MCF 10A (cell line): ENCODE measurements around the gene KAZN. TPM values are rescaled to one million over a fixed set of nuclear protein-coding genes. Genes with fewer than 3 reads are reported as not detected.

Source experiments
- BruUV-seq: library from RNA; stranded (reverse); fragments of 400-500 nt; replicated peaks from 2 replicates; lab custom pipeline; 2021; lab: Mats Ljungman, UMichigan
- CTCF ChIA-PET: fragments of 300-600 bp; sonication (Branson Sonifier 250); formaldehyde crosslinking; extraction: SDS; loops from one replicate; lab custom pipeline; 2021; ENCODE audit warnings: antibody characterized with exemption, inconsistent platforms; lab: Yijun Ruan, JAX
- POLR2A ChIA-PET: fragments of 300-600, 350-650 bp; sonication (Branson Sonifier 250); formaldehyde crosslinking; extraction: SDS; loops from one replicate; lab custom pipeline; 2020; ENCODE audit warnings: antibody characterized with exemption, inconsistent platforms; lab: Yijun Ruan, JAX
- DNase-seq: peaks from one replicate; pipeline ENCODE4 v3.0.0-alpha.2; 2018; ENCODE audit not compliant: unreplicated experiment
- H3K27ac Mint-ChIP-seq: one replicate; pipeline ENCODE4 v1.8.0; 2022; ENCODE audit warnings: mild to moderate bottlenecking, low read depth, mixed read lengths; ENCODE audit not compliant: unreplicated experiment
- H3K27me3 Mint-ChIP-seq: one replicate; pipeline ENCODE4 v1.8.0; 2022; ENCODE audit warnings: mixed read lengths; ENCODE audit not compliant: insufficient read depth, unreplicated experiment
- H3K36me3 Mint-ChIP-seq: one replicate; pipeline ENCODE4 v1.8.0; 2022; ENCODE audit warnings: mild to moderate bottlenecking, moderate library complexity, mixed read lengths; ENCODE audit not compliant: insufficient read depth, unreplicated experiment
- H3K4me1 Mint-ChIP-seq: one replicate; pipeline ENCODE4 v1.8.0; 2022; ENCODE audit warnings: mixed read lengths; ENCODE audit not compliant: insufficient read depth, unreplicated experiment
- H3K4me3 Mint-ChIP-seq: one replicate; pipeline ENCODE4 v1.8.0; 2022; ENCODE audit warnings: mild to moderate bottlenecking, moderate library complexity, mixed read lengths; ENCODE audit not compliant: unreplicated experiment
- H3K9me3 Mint-ChIP-seq: one replicate; pipeline ENCODE4 v1.8.0; 2022; ENCODE audit warnings: mixed read lengths; ENCODE audit not compliant: unreplicated experiment
- intact Hi-C: fragments of 100-400 bp; cut with micrococcal nuclease; formaldehyde crosslinking; loops from 2 replicates; pipeline ENCODE4 v1.14.1; 2022
- total RNA-seq: library from RNA; stranded (reverse); gene quantifications from 2 replicates; pipeline ENCODE4 v1.2.3, GENCODE V29; 2022
- TF ChIP-seq, protein P1 (sequence below): fragments of 200-600 bp; IDR thresholded peaks from one replicate; pipeline ENCODE4 v1.8.0; 2022; ENCODE audit warnings: antibody characterized with exemption, mild to moderate bottlenecking; ENCODE audit not compliant: unreplicated experiment

Gene KAZN
- total RNA-seq, 1 experiment from 2014 or later = 3.3 TPM

DNA sequence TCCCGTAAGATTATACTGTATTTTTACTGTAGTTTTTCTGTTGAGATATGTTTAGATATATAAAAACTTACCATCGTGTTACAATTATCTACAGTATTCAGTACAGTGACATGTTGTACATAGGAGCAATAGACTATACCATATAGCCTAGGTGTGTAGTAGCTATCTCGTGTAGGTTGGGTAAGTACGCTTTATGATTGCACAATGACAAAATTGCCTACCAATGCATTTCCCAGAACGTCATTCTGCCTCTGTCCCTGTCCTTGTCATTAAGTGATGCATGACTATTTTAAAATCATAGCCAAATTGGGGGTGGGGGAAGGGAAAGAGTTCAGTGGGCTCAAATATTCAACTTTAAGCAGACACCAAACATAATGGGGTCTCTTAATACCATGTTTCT lies 321.3 kb downstream of the KAZN start:
- Mint-ChIP-seq H3K9me3 (no peaks in the 10 kb centered on the region), H3K27ac (no peak overlapping the region), H3K36me3 (no peaks in the 10 kb centered on the region), H3K27me3 (no peaks in the 10 kb centered on the region), H3K4me1 (no peaks in the 10 kb centered on the region), H3K4me3 (no peak overlapping the region)
- no TSS peak for BruUV-seq
- intact Hi-C loops = loop anchor here (10.0 kb wide), 1 partner anchor 185 kb away; no protein-coding TSS in a partner anchor
- TF ChIP-seq, protein P1, sequence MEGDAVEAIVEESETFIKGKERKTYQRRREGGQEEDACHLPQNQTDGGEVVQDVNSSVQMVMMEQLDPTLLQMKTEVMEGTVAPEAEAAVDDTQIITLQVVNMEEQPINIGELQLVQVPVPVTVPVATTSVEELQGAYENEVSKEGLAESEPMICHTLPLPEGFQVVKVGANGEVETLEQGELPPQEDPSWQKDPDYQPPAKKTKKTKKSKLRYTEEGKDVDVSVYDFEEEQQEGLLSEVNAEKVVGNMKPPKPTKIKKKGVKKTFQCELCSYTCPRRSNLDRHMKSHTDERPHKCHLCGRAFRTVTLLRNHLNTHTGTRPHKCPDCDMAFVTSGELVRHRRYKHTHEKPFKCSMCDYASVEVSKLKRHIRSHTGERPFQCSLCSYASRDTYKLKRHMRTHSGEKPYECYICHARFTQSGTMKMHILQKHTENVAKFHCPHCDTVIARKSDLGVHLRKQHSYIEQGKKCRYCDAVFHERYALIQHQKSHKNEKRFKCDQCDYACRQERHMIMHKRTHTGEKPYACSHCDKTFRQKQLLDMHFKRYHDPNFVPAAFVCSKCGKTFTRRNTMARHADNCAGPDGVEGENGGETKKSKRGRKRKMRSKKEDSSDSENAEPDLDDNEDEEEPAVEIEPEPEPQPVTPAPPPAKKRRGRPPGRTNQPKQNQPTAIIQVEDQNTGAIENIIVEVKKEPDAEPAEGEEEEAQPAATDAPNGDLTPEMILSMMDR = no peak
- ChIA-PET CTCF (no interaction called here), POLR2A (interaction anchor here (0.6 kb wide), 1 partner anchor 1480 kb away, joined by 3 read pairs; no protein-coding TSS in a partner anchor)
- DNase-seq = no peak

- ChIA-PET POLR2A (no interaction called here), CTCF (interaction anchor here (0.6 to 1.7 kb wide), 3 partner anchors 106 to 178 kb away, joined by 3 read pairs; no protein-coding TSS in a partner anchor)
- Mint-ChIP-seq H3K4me3 (no peak overlapping the region), H3K4me1 (peaks cover 10% of the 10 kb centered on the region), H3K27ac (no peak overlapping the region), H3K36me3 (no peaks in the 10 kb centered on the region), H3K9me3 (no peaks in the 10 kb centered on the region), H3K27me3 (no peaks in the 10 kb centered on the region)
- no peak for DNase-seq
- TF ChIP-seq, protein P1 = no peak
- intact Hi-C loops = no loop called here
- BruUV-seq = no TSS peak
Measured at GRCh38 chr1:14921057-14921456, 322.6 kb downstream of the KAZN start.

DNA sequence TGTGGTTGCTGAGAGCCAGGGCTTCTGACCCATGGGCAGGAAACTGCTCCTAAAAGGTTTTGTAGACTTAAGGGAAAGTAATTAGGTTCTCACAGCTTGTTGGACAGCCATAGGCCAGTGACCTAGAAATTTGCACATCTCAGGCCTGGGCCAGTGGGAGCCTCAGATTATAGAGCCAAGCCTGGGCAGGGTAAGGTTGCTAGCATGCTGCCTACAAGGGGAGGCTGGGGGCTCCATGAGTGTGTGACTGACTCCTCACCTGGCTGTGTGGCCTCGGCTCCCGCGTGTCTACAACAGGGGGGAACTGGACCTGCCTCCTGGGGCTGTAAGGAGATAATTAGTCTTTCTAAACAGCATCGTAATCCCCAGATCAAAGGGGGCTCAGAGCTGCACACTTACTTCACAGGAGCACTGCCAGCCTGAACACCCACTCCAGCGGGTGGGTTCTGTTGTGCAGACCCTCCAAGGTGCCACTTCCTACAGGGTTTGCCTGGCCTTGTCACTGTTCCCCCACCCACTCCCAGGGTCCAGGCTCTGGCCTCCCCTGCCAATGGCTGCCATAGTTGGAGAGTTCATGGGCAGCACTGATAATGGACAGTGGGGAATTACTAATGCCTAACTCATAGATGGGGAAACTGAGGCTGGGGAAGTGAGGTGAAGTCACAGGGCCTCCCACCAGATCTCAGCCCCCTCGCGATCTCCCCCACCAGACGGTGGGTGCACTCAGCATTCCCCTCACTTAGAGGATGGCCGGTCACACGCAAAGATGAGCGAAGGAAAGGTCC lies 324.6 kb downstream of the KAZN start:
- no peaks in the 10 kb centered on the region for H3K36me3 Mint-ChIP-seq

More for the DNA sequence above, 324.6 kb downstream of the KAZN start:
- TF ChIP-seq, protein P1 = no peak
- Mint-ChIP-seq H3K27me3 (no peaks in the 10 kb centered on the region), H3K4me1 (peaks cover 12% of the 10 kb centered on the region), H3K4me3 (peak overlapping the region; percentile 69), H3K9me3 (no peaks in the 10 kb centered on the region), H3K27ac (no peak overlapping the region)
- no peak for DNase-seq
- BruUV-seq = no TSS peak
- ChIA-PET POLR2A (no interaction called here), CTCF (interaction anchor here (0.7 to 1.2 kb wide), 2 partner anchors 104 to 191 kb away, joined by 6 read pairs; no protein-coding TSS in a partner anchor)
- intact Hi-C loops = no loop called here
